ENCODE measurements around the gene PRKD1. TPM values are rescaled to one million over a fixed set of nuclear protein-coding genes. Genes with fewer than 3 reads are reported as not detected.

The PRKD1 gene
- total RNA-seq, 1 experiment from 2014 or later, result 2.7 TPM

DNA sequence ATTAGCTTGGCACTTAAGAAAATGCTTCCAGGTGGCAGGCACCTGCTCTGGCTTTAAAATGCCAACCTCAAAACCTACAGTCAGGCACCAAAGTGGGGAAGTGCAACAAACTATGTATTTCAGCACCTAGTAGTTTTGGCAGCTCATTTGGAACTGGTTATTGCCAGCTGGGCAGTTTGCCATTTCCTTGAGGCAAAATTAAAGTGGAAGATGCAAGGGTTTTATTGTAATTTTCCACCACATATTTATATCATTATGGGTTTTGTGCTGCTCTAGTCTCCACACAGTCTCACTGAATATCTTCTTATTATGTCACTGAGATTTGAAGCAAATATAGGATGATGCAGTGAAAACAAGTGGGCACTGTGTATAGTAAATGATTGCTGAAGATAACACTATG lies 117.0 kb downstream of the PRKD1 start:
- Histone ChIP-seq H3K23me2 (ENCODE audit: insufficient read length, low read depth, low read length, poor library complexity, severe bottlenecking) (no peaks in the 10 kb centered on the region), H2BK5ac (ENCODE audit: insufficient read length, low read length) (no peak overlapping the region), H2BK120ac (ENCODE audit: low read depth, low read length, poor library complexity, severe bottlenecking) (no peak overlapping the region), H3K4me1 (ENCODE audit: insufficient read depth, low read length) (peaks cover 8% of the 10 kb centered on the region), H2BK12ac (ENCODE audit: insufficient read length, low read depth, low read length) (no peak overlapping the region), H2BK20ac (ENCODE audit: low read depth, low read length, poor library complexity, severe bottlenecking) (no peak overlapping the region), H4K8ac (replicated peaks; ENCODE audit: insufficient read length, low read depth, low read length) (no peak overlapping the region), H3K14ac (ENCODE audit: insufficient read depth, low read length) (no peak overlapping the region), H4K91ac (ENCODE audit: insufficient read length, low read depth, low read length) (no peak overlapping the region), H3T11ph (ENCODE audit: low read length) (no peak overlapping the region), H3K56ac (ENCODE audit: insufficient read length, low read depth, low read length) (no peak overlapping the region), H4K20me1 (ENCODE audit: control insufficient read depth, insufficient read depth, insufficient read length) (no peaks in the 10 kb centered on the region), H3K18ac (ENCODE audit: insufficient read length, low read depth, low read length) (no peak overlapping the region), H3K4me2 (ENCODE audit: insufficient read depth, insufficient read length, low read length) (no peak overlapping the region), H3K4ac (ENCODE audit: low read depth, low read length) (no peak overlapping the region), H3K9me3 (ENCODE audit: control insufficient read depth, low read depth, low read length) (no peaks in the 10 kb centered on the region), H2AK5ac (ENCODE audit: insufficient read length, low read length) (no peak overlapping the region), H3K79me2 (ENCODE audit: insufficient read depth, low read length) (no peaks in the 10 kb centered on the region), H2BK15ac (ENCODE audit: low read depth, low read length) (no peak overlapping the region), H3K79me1 (ENCODE audit: insufficient read depth, low read depth, low read length, poor library complexity, severe bottlenecking) (no peaks in the 10 kb centered on the region), H3K23ac (ENCODE audit: insufficient read length, low read depth, low read length) (no peak overlapping the region), H3K27ac (ENCODE audit: insufficient read length, low read depth, low read length) (no peak overlapping the region), H2AFZ (ENCODE audit: low read length) (no peak overlapping the region), H4K5ac (ENCODE audit: insufficient read length, low read depth, low read length) (no peak overlapping the region), H3K9ac (ENCODE audit: extremely low read depth, insufficient read length, low read length) (no peak overlapping the region), H3K27me3 (ENCODE audit: insufficient read depth, low read length) (no peaks in the 10 kb centered on the region)
- no peak for DNase-seq
- H3K4me3 Mint-ChIP-seq, result no peak overlapping the region
- TF ChIP-seq, protein P1, sequence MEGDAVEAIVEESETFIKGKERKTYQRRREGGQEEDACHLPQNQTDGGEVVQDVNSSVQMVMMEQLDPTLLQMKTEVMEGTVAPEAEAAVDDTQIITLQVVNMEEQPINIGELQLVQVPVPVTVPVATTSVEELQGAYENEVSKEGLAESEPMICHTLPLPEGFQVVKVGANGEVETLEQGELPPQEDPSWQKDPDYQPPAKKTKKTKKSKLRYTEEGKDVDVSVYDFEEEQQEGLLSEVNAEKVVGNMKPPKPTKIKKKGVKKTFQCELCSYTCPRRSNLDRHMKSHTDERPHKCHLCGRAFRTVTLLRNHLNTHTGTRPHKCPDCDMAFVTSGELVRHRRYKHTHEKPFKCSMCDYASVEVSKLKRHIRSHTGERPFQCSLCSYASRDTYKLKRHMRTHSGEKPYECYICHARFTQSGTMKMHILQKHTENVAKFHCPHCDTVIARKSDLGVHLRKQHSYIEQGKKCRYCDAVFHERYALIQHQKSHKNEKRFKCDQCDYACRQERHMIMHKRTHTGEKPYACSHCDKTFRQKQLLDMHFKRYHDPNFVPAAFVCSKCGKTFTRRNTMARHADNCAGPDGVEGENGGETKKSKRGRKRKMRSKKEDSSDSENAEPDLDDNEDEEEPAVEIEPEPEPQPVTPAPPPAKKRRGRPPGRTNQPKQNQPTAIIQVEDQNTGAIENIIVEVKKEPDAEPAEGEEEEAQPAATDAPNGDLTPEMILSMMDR (conservative IDR thresholded peaks at IDR 0.05), result no peak
- no peak overlapping the region for H3K27ac Mint-ChIP-seq
- H3K36me3 Mint-ChIP-seq (ENCODE audit: insufficient read depth in 1 of 3, low read depth in 3 of 3), result peaks cover 0 to 3% (median 0%) of the 10 kb centered on the region in 3 experiments; a peak in 1 of 7 replicates
- no peaks in the 10 kb centered on the region; a peak in 2 of 5 replicates for H3K9me3 Mint-ChIP-seq
- H3K27me3 Mint-ChIP-seq (ENCODE audit: low read depth), result no peaks in the 10 kb centered on the region
- H3K4me1 Mint-ChIP-seq, result peaks cover 27 to 44% of the 10 kb centered on the region in 2 experiments
